ENCODE data around the gene ATXN1L.

DNA sequence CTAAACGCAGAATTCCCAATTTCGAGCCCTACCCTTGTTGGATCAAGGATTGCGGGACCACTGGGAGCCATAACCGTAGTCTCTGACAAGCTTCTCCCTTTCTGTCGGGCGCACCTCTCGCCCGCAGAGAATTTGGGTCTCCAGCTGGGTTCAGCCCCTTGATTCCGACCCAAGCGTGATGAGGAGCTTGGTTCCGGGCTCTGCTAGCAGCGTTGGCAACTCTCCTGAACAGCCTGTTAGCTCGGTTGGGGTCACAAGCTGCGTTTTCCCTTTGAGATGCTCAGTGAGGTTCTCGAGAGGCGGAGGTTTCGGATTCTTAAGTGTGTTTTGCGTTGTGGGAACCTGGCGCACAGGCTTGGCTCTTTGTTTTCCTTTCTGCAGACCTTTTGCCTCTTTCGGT lies 655 bp downstream of the ATXN1L start:
- TF ChIP-seq, protein P1, sequence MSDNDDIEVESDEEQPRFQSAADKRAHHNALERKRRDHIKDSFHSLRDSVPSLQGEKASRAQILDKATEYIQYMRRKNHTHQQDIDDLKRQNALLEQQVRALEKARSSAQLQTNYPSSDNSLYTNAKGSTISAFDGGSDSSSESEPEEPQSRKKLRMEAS (IDR thresholded peaks at IDR 0.05; ENCODE audit: low read depth) = no peak
- TF ChIP-seq, protein P2, sequence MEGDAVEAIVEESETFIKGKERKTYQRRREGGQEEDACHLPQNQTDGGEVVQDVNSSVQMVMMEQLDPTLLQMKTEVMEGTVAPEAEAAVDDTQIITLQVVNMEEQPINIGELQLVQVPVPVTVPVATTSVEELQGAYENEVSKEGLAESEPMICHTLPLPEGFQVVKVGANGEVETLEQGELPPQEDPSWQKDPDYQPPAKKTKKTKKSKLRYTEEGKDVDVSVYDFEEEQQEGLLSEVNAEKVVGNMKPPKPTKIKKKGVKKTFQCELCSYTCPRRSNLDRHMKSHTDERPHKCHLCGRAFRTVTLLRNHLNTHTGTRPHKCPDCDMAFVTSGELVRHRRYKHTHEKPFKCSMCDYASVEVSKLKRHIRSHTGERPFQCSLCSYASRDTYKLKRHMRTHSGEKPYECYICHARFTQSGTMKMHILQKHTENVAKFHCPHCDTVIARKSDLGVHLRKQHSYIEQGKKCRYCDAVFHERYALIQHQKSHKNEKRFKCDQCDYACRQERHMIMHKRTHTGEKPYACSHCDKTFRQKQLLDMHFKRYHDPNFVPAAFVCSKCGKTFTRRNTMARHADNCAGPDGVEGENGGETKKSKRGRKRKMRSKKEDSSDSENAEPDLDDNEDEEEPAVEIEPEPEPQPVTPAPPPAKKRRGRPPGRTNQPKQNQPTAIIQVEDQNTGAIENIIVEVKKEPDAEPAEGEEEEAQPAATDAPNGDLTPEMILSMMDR (IDR thresholded peaks at IDR 0.05) = no peak
- TF ChIP-seq RXRA (IDR thresholded peaks at IDR 0.05; ENCODE audit: borderline replicate concordance, low read depth) (no peak), YY1 (IDR thresholded peaks at IDR 0.05; ENCODE audit: low read depth) (no peak), TEAD4 (IDR thresholded peaks at IDR 0.05; ENCODE audit: borderline replicate concordance, insufficient read depth) (no peak), MEF2A (IDR thresholded peaks at IDR 0.05; ENCODE audit: borderline replicate concordance, low read depth) (no peak), JUND (IDR thresholded peaks at IDR 0.05) (no peak)
- TF ChIP-seq, protein P3, sequence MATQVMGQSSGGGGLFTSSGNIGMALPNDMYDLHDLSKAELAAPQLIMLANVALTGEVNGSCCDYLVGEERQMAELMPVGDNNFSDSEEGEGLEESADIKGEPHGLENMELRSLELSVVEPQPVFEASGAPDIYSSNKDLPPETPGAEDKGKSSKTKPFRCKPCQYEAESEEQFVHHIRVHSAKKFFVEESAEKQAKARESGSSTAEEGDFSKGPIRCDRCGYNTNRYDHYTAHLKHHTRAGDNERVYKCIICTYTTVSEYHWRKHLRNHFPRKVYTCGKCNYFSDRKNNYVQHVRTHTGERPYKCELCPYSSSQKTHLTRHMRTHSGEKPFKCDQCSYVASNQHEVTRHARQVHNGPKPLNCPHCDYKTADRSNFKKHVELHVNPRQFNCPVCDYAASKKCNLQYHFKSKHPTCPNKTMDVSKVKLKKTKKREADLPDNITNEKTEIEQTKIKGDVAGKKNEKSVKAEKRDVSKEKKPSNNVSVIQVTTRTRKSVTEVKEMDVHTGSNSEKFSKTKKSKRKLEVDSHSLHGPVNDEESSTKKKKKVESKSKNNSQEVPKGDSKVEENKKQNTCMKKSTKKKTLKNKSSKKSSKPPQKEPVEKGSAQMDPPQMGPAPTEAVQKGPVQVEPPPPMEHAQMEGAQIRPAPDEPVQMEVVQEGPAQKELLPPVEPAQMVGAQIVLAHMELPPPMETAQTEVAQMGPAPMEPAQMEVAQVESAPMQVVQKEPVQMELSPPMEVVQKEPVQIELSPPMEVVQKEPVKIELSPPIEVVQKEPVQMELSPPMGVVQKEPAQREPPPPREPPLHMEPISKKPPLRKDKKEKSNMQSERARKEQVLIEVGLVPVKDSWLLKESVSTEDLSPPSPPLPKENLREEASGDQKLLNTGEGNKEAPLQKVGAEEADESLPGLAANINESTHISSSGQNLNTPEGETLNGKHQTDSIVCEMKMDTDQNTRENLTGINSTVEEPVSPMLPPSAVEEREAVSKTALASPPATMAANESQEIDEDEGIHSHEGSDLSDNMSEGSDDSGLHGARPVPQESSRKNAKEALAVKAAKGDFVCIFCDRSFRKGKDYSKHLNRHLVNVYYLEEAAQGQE (IDR thresholded peaks at IDR 0.05; ENCODE audit: low read depth, low read length) = no peak

All from SK-N-SH (cell line).